AG04449 (cell line): Measurements from ENCODE around the gene ZCCHC3.
"Not testable (repeated sequence)": the region's sequence is repeated elsewhere in the genome, so short reads cannot be mapped to it uniquely, and the experiment has no call there.

Experiments
- CTCF ChIA-PET: fragments of 350-600 bp; formaldehyde crosslinking; extraction: SDS; loops from one replicate; lab custom pipeline; 2021; ENCODE audit warnings: antibody characterized with exemption; lab: Yijun Ruan, JAX
- POLR2A ChIA-PET: fragments of 400-600, 350-600 bp; formaldehyde crosslinking; extraction: SDS; loops from one replicate; lab custom pipeline; 2020; ENCODE audit warnings: antibody characterized with exemption, inconsistent platforms; lab: Yijun Ruan, JAX
- DNase-seq: peaks from one replicate; pipeline ENCODE4 v3.0.0-alpha.2; 2010; ENCODE audit warnings: low read depth, low spot score
- H3K4me3 ChIP-seq: 2 replicates; pipeline ENCODE4 v1.5.1; 2011; ENCODE audit warnings: low read depth, mild to moderate bottlenecking, control low read depth, low read length
- CTCF ChIP-seq: IDR thresholded peaks from one replicate; pipeline ENCODE4 v1.5.1; 2011; ENCODE audit warnings: mild to moderate bottlenecking, moderate library complexity, low read length, control low read depth, inconsistent platforms; ENCODE audit not compliant: insufficient read depth; ENCODE audit errors: missing control alignments

ZCCHC3 gene

DNA sequence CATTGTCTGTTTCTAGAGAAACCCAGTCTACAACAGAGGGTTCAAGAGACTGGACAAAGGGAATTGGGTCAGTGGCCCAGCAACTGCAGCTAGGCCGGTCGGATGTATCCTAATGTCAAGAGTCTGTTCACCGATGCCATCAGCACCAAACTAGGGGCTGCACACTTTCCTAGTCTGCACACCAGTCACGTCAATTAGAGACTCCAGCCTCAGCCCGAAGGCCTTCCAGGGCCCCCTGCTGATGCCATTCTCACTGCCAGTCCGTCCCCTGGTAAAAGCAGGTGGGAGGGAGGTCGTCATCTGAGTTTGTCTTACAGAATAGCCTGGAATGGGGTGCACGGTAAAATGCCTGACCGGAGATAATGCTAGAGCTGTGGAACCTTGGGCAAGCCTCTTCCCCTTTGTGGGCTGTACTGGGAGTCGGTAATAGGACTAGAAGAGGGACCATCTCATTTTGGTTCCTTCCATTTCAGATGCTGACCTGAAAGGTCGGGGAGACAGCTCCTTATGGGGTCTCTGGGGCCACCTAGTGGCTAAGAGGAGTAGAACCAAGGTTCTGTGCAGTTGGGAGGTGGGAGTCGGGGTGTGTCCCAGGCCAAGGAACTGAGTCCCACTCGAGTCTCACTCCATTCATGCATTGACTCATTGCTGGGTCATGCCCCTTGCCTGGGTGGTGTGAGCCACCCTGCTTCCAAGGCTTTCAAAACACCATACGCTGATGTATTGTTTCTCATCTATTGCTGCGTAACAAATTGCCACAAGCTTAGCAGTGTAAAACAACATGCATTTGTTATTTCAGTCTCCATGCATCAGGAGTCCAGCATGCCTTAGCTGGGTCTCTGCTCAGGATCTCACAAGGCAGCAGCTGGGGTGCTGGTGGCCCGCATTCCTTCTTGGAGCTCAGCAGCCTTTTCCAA lies 33.1 kb downstream of the ZCCHC3 start:
- no peak for DNase-seq

GRCh38 chr20:334578-334977 lies 37.2 kb downstream of the ZCCHC3 start:
- CTCF ChIA-PET = interaction anchor here (1.6 to 1.8 kb wide), 2 partner anchors 13 to 76 kb away, joined by 3 to 4 read pairs; partner anchors contain the start of gene NRSN2
- DNase-seq = no peak
- no peak for TF ChIP-seq CTCF
- H3K4me3 ChIP-seq = no peak overlapping the region
- POLR2A ChIA-PET = no interaction called here

More for the DNA sequence above, 33.1 kb downstream of the ZCCHC3 start:
- TF ChIP-seq CTCF = peak; percentile 84
- CTCF ChIA-PET = interaction anchor here (0.6 to 4.8 kb wide), 31 partner anchors 9 to 409 kb away, joined by 3 to 59 read pairs (median 5); partner anchors contain the start of genes DEFB132, NRSN2 and ZCCHC3
- H3K4me3 ChIP-seq = no peak overlapping the region
- POLR2A ChIA-PET = interaction anchor here (0.7 to 1.3 kb wide), 4 partner anchors 15 to 32 kb away, joined by 3 to 4 read pairs (median 3); partner anchors contain the start of gene NRSN2

GRCh38 chr20:336040-336439 lies 38.7 kb downstream of the ZCCHC3 start:
- H3K4me3 ChIP-seq, DNase-seq, CTCF ChIA-PET, POLR2A ChIA-PET: not testable (repeated sequence)

- no peak for TF ChIP-seq CTCF
- no peak overlapping the region for H3K4me3 ChIP-seq
- ChIA-PET CTCF (interaction anchor here (6.5 kb wide), 1 partner anchor 12 kb away, joined by 59 read pairs; no protein-coding TSS in a partner anchor), POLR2A (no interaction called here)
- no peak for DNase-seq
Observed at GRCh38 chr20:341682-342081, 44.3 kb downstream of the ZCCHC3 start.

DNA sequence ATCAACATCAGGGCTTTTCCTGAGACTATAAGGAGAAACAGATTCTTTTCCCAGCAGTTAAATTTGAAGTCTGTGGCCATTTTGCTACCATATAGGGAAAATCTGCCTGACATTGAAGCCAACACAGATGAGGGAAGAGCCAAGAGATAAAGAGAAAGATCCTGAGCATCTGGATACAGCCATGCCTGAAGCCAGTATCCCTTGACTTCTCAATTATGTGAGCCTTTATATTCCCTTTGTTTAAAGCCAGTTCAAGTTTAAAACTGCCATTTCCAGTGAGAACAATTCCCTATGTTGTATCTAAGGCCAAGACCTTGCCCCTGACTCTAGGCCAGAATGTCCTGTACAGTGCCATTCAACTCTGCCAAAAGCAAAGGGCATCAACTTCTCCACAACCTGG lies 45.7 kb downstream of the ZCCHC3 start:
- CTCF ChIA-PET = interaction anchor here (0.9 to 6.5 kb wide), 2 partner anchors 11 to 13 kb away, joined by 3 to 59 read pairs; no protein-coding TSS in a partner anchor

More for the DNA sequence above, 45.7 kb downstream of the ZCCHC3 start:
- H3K4me3 ChIP-seq = no peak overlapping the region
- POLR2A ChIA-PET = no interaction called here
- DNase-seq = no peak
- no peak for TF ChIP-seq CTCF
